Tibial artery (tissue), 4 donors: ENCODE results near the gene LETM1.

Experiments
- DNase-seq, 2 donors: peaks; one replicate each; pipeline ENCODE4 v3.0.0-alpha.2; 2019
- H3K27ac ChIP-seq, 2 donors: fragments of 200-600 bp; sonication (generic) in 1 of 2; 1 replicate in 1 of 2; 2 replicates in 1 of 2; pipeline ENCODE4 v1.5.1; 2018 to 2019; ENCODE audit warnings: mild to moderate bottlenecking in 1 of 2
- H3K27me3 ChIP-seq, 2 donors: fragments of 200-600 bp; sonication (generic) in 1 of 2; one replicate each; pipeline versions ENCODE4 v1.5.1 to v1.6.0; 2016 to 2019
- H3K36me3 ChIP-seq, 3 donors: fragments of 200-600 bp; sonication (generic) in 2 of 3; one replicate each; pipeline ENCODE4 v1.5.1; 2016 to 2019; ENCODE audit warnings: mild to moderate bottlenecking in 2 of 3
- H3K4me1 ChIP-seq, 4 donors: fragments of 200-600 bp; sonication (generic) in 2 of 4; 1 replicate in 3 of 4; 2 replicates in 1 of 4; pipeline ENCODE4 v1.5.1; 2016 to 2019
- H3K4me3 ChIP-seq, 2 donors: fragments of 200-600 bp; sonication (generic) in 1 of 2; 1 replicate in 1 of 2; 2 replicates in 1 of 2; pipeline ENCODE4 v1.5.1; 2018 to 2019; ENCODE audit warnings: mild to moderate bottlenecking in 2 of 2
- H3K9me3 ChIP-seq, 3 donors: fragments of 200-600 bp; sonication (generic) in 1 of 3; one replicate each; pipeline ENCODE4 v1.5.1; 2016 to 2019
- CTCF ChIP-seq, 2 experiments: fragments of 200-600 bp in 1 of 2; fragments of 450-650 bp in 1 of 2; IDR thresholded peaks; one replicate each; pipeline ENCODE4 v1.5.1; 2017 to 2019; ENCODE audit warnings: antibody characterized with exemption in 2 of 2, mild to moderate bottlenecking in 1 of 2, moderate library complexity in 1 of 2
- intact Hi-C: fragments of 100-400 bp; cut with DNase I; formaldehyde crosslinking; loops from one replicate; pipeline ENCODE4 v1.15.0; 2023; ENCODE audit warnings: low total_unique reads

Gene LETM1

GRCh38 chr4:1762264-1763010 is 93.5 kb downstream of the LETM1 start:
- H3K27me3 ChIP-seq = peaks cover 0 to 43% of the 10 kb centered on the region in 2 donors
- H3K27ac ChIP-seq = no peak overlapping the region
- no peak for DNase-seq
- no peak overlapping the region for H3K4me3 ChIP-seq
- intact Hi-C loops = no loop called here
- H3K4me1 ChIP-seq = peaks cover 3 to 25% (median 20%) of the 10 kb centered on the region in 4 donors
- no peaks in the 10 kb centered on the region for H3K9me3 ChIP-seq
- TF ChIP-seq CTCF (IDR thresholded peaks at IDR 0.05) = no peak
- no peaks in the 10 kb centered on the region for H3K36me3 ChIP-seq
